Measurements from ENCODE around the gene MALT1. TPM values are rescaled to one million over a fixed set of nuclear protein-coding genes. Genes with fewer than 3 reads are reported as not detected.

MALT1 gene
- total RNA-seq, 2 donors from 2014 or later = 41.1 to 51.6 TPM

- intact Hi-C loops (cut with DNase I) = no loop called here
- Histone ChIP-seq H3K9me3 (no peaks in the 10 kb centered on the region), H3K36me3 (no peaks in the 10 kb centered on the region), H3K27me3 (replicated peaks; ENCODE audit: insufficient read depth) (no peaks in the 10 kb centered on the region), H3K4me3 (no peak overlapping the region), H3K27ac (no peak overlapping the region), H3K4me1 (replicated peaks) (peaks cover 3% of the 10 kb centered on the region)
- no peak for DNase-seq (ENCODE audit: low spot score)
- TF ChIP-seq POLR2AphosphoS5 (IDR thresholded peaks at IDR 0.05) (no peak), CTCF (IDR thresholded peaks at IDR 0.05) (no peak), POLR2A (IDR thresholded peaks at IDR 0.05) (no peak)
- 95% methylated on average over 5 of the region's 5 CpGs for WGBS
Observed at GRCh38 chr18:58695772-58696171, 24.5 kb downstream of the MALT1 start.

GRCh38 chr18:58697146-58697545, 25.9 kb downstream of the MALT1 start:
- peaks cover 0 to 4% of the 10 kb centered on the region in 2 donors for H3K36me3 ChIP-seq
- no peak for DNase-seq (ENCODE audit: low spot score)
- H3K4me1 ChIP-seq (replicated peaks) = no peaks in the 10 kb centered on the region
- intact Hi-C loops (cut with DNase I) = no loop called here
- H3K27me3 ChIP-seq (replicated peaks; ENCODE audit: insufficient read depth) = no peaks in the 10 kb centered on the region
- H3K27ac ChIP-seq = peak overlapping the region in 1 of 2 donors; percentile 9
- WGBS = 42% methylated on average over 4 of the region's 4 CpGs
- no peak overlapping the region for H3K4me3 ChIP-seq
- no peaks in the 10 kb centered on the region for H3K9me3 ChIP-seq
- TF ChIP-seq POLR2AphosphoS5 (IDR thresholded peaks at IDR 0.05) = peak; percentile 61
- no peak for TF ChIP-seq POLR2A (IDR thresholded peaks at IDR 0.05)
- TF ChIP-seq CTCF (IDR thresholded peaks at IDR 0.05) = no peak

GRCh38 chr18:58698701-58699193, 27.5 kb downstream of the MALT1 start:
- H3K4me1 ChIP-seq (replicated peaks) = no peaks in the 10 kb centered on the region
- H3K9me3 ChIP-seq = no peaks in the 10 kb centered on the region
- no peak for DNase-seq (ENCODE audit: low spot score)
- no peak overlapping the region for H3K4me3 ChIP-seq
- TF ChIP-seq CTCF (IDR thresholded peaks at IDR 0.05) (no peak), POLR2AphosphoS5 (IDR thresholded peaks at IDR 0.05) (no peak), POLR2A (IDR thresholded peaks at IDR 0.05) (no peak)
- H3K27ac ChIP-seq = no peak overlapping the region
- H3K36me3 ChIP-seq = peaks cover 0 to 4% of the 10 kb centered on the region in 2 donors
- H3K27me3 ChIP-seq (replicated peaks; ENCODE audit: insufficient read depth) = no peaks in the 10 kb centered on the region
- intact Hi-C loops (cut with DNase I) = no loop called here
- 51% methylated on average over 2 of the region's 2 CpGs for WGBS

- WGBS = 80% methylated on average over 1 of the region's 1 CpG
- DNase-seq (ENCODE audit: low spot score) = no peak
- no peaks in the 10 kb centered on the region for H3K4me1 ChIP-seq (replicated peaks)
- no peaks in the 10 kb centered on the region for H3K27me3 ChIP-seq (replicated peaks; ENCODE audit: insufficient read depth)
- TF ChIP-seq CTCF (IDR thresholded peaks at IDR 0.05) = no peak
- TF ChIP-seq POLR2AphosphoS5 (IDR thresholded peaks at IDR 0.05) = no peak
- TF ChIP-seq POLR2A (IDR thresholded peaks at IDR 0.05) = no peak
- no peak overlapping the region for H3K27ac ChIP-seq
- intact Hi-C loops (cut with DNase I) = no loop called here
- H3K36me3 ChIP-seq = peaks cover 0 to 4% of the 10 kb centered on the region in 2 donors
- no peaks in the 10 kb centered on the region for H3K9me3 ChIP-seq
- no peak overlapping the region for H3K4me3 ChIP-seq
Observed at GRCh38 chr18:58699551-58699950, 28.3 kb downstream of the MALT1 start.

- H3K9me3 ChIP-seq = no peaks in the 10 kb centered on the region
- no peak overlapping the region for H3K27ac ChIP-seq
- intact Hi-C loops (cut with DNase I) = no loop called here
- H3K4me3 ChIP-seq = no peak overlapping the region
- 78% methylated on average over 4 of the region's 4 CpGs for WGBS
- no peak for DNase-seq (ENCODE audit: low spot score)
- H3K27me3 ChIP-seq (replicated peaks; ENCODE audit: insufficient read depth) = no peaks in the 10 kb centered on the region
- H3K36me3 ChIP-seq = peaks cover 0 to 4% of the 10 kb centered on the region in 2 donors
- H3K4me1 ChIP-seq (replicated peaks) = no peaks in the 10 kb centered on the region
- no peak for TF ChIP-seq POLR2A (IDR thresholded peaks at IDR 0.05)
- no peak for TF ChIP-seq CTCF (IDR thresholded peaks at IDR 0.05)
- no peak for TF ChIP-seq POLR2AphosphoS5 (IDR thresholded peaks at IDR 0.05)
Observed at GRCh38 chr18:58700209-58700608, 28.9 kb downstream of the MALT1 start.
